Measurements from ENCODE around the gene NAB2. TPM values are rescaled to one million over a fixed set of nuclear protein-coding genes. Genes with fewer than 3 reads are reported as not detected.

NAB2 gene
- total RNA-seq, 1 donor from 2014 or later = 22.1 TPM

DNA sequence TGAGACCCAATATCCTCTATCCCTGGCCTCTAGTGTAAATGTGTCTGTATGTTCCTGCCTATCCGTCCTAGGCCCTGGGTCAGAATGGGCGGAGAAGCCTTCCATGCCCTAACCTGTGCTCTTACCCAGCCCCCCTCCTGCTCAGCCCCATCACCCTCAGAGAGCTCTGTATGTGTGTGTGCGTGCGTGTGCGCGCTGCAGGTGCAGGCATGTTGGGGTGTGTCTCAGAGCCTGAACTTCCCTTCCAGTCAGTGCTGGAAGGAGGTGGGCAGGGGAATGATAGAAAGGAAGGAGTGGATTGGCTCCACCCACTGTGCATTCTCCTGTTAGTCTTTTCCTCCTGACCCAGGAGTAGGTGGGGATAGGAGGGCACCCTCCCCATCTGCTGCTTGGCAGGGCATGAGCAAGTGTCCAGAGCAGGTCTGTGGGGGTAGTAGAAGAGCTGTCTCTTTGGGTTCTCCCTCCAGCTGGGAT lies 7.2 kb downstream of the NAB2 start:
- no peaks in the 10 kb centered on the region for H3K27me3 Mint-ChIP-seq
- no peak for ATAC-seq (ENCODE audit: low read depth)
- no peak overlapping the region for H3K4me3 Mint-ChIP-seq
- no peak for DNase-seq
- POLR2A ChIA-PET = interaction anchor here (0.8 to 17.0 kb wide), 4 partner anchors 2 to 32 kb away, joined by 3 to 692 read pairs (median 514); partner anchors contain the start of genes LRP1, NAB2, NEMP1 and STAT6
- TF ChIP-seq, protein P1, sequence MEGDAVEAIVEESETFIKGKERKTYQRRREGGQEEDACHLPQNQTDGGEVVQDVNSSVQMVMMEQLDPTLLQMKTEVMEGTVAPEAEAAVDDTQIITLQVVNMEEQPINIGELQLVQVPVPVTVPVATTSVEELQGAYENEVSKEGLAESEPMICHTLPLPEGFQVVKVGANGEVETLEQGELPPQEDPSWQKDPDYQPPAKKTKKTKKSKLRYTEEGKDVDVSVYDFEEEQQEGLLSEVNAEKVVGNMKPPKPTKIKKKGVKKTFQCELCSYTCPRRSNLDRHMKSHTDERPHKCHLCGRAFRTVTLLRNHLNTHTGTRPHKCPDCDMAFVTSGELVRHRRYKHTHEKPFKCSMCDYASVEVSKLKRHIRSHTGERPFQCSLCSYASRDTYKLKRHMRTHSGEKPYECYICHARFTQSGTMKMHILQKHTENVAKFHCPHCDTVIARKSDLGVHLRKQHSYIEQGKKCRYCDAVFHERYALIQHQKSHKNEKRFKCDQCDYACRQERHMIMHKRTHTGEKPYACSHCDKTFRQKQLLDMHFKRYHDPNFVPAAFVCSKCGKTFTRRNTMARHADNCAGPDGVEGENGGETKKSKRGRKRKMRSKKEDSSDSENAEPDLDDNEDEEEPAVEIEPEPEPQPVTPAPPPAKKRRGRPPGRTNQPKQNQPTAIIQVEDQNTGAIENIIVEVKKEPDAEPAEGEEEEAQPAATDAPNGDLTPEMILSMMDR (IDR thresholded peaks at IDR 0.05) = no peak
- peaks cover 83% of the 10 kb centered on the region for H3K36me3 Mint-ChIP-seq (ENCODE audit: low read depth)
- intact Hi-C loops (cut with micrococcal nuclease) = no loop called here
- peaks cover 56% of the 10 kb centered on the region for H3K4me1 Mint-ChIP-seq
- no peaks in the 10 kb centered on the region for H3K9me3 Mint-ChIP-seq
- CTCF ChIA-PET = interaction anchor here (4.4 to 10.6 kb wide), 2 partner anchors 16 to 26 kb away, joined by 45 to 102 read pairs; partner anchors contain the start of gene STAT6
- peak overlapping the region; percentile 77 for H3K27ac Mint-ChIP-seq

DNA sequence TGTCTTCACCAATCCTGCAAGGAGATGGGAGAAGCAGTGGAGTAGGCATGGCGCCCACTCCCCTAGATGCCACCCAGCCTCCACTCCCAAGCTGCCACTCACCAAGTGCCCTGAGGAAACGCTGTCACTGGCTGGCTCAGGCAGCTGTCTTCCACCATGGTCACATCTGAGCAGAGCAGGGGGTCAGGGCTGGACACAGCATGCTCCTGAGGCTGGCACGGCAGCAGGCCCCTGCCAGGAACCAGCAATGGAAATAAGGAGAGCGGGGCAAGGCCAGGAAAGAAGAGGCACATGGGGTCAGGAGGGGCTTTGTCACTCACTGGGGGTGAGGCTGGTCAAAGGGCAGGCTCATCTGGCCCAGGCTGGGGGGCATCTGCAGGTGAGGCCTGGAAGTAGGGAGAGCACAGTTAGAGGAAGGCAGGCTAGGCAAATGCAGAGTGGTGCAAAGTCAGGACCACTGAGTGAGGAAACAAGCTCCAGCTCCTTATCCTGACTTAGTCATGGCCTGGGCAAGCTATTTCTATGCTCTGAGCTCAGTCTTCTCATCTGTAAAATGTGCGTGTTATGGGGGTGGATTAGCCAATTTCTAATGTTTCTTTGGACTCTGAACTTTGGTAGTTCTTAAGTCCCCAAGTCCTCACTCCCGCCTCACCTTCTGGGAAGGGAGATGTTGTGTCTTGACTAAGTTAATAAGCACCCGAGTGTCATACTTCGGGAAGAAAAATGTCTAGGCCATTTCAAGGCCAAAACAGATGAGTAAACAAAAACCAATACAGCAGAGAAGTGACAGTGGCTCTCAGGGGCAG lies 8.0 kb downstream of the NAB2 start:
- intact Hi-C loops (cut with micrococcal nuclease) = no loop called here
- Mint-ChIP-seq H3K4me1 (peaks cover 54% of the 10 kb centered on the region), H3K4me3 (no peak overlapping the region), H3K27ac (peak overlapping the region; percentile 63), H3K9me3 (no peaks in the 10 kb centered on the region), H3K36me3 (ENCODE audit: low read depth) (peaks cover 86% of the 10 kb centered on the region), H3K27me3 (no peaks in the 10 kb centered on the region)
- POLR2A ChIA-PET = interaction anchor here (0.8 to 17.0 kb wide), 4 partner anchors 3 to 31 kb away, joined by 3 to 692 read pairs (median 514); partner anchors contain the start of genes LRP1, NAB2, NEMP1 and STAT6
- TF ChIP-seq, protein P1 (IDR thresholded peaks at IDR 0.05) = no peak
- ATAC-seq (ENCODE audit: low read depth) (no peak), DNase-seq (no peak)
- CTCF ChIA-PET = interaction anchor here (1.0 to 10.6 kb wide), 3 partner anchors 10 to 28 kb away, joined by 3 to 102 read pairs (median 18); no protein-coding TSS in a partner anchor

DNA sequence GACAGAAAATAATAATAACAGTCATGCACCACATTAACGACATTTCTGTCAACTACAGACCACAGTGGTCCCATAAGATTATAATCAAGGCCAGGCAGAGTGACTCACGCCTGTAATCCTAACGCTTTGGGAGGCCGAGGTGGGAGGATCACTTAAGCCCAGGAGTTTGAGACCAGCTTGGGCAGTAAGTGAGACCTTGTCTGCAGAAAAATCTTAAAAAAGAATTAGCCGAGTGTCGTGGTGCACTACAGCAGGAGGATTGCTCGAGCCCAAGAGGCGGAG lies 8.6 kb downstream of the NAB2 start:
- H3K9me3 Mint-ChIP-seq = no peaks in the 10 kb centered on the region
- no peak for ATAC-seq (ENCODE audit: low read depth)
- CTCF ChIA-PET = interaction anchor here (1.0 to 3.0 kb wide), 4 partner anchors 10 to 35 kb away, joined by 3 to 18 read pairs (median 6); partner anchors contain the start of gene STAT6
- TF ChIP-seq, protein P1 (IDR thresholded peaks at IDR 0.05) = no peak
- peaks cover 57% of the 10 kb centered on the region for H3K4me1 Mint-ChIP-seq
- intact Hi-C loops (cut with micrococcal nuclease) = no loop called here
- POLR2A ChIA-PET = interaction anchor here (0.6 to 17.0 kb wide), 4 partner anchors 3 to 190 kb away, joined by 3 to 692 read pairs (median 514); partner anchors contain the start of genes NAB2, NEMP1 and STAT6
- peak overlapping the region; percentile 7 for H3K27ac Mint-ChIP-seq
- no peaks in the 10 kb centered on the region for H3K27me3 Mint-ChIP-seq
- DNase-seq = no peak
- H3K36me3 Mint-ChIP-seq (ENCODE audit: low read depth) = peaks cover 86% of the 10 kb centered on the region
- no peak overlapping the region for H3K4me3 Mint-ChIP-seq

DNA sequence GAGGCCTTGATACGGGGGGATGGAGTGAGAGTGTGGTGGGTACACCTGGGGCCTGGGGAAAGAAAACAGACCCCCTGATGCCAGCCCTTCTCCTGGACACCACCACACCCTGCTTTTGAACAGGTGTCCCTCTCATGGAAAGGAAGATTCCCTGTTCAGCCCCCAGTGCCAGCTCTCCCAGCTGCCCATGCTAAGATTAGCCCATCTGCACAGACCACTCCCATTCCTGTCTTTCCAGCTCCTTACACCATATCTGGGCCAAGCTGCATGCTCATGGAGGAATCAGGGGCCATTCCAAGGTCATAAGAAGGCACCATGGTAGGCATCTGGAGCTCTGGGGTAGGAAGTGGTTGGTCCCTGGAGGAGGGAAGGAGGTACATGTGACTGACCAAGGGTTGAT lies 9.6 kb downstream of the NAB2 start:
- CTCF ChIA-PET = interaction anchor here (1.1 to 3.0 kb wide), 3 partner anchors 13 to 36 kb away, joined by 3 to 18 read pairs (median 10); partner anchors contain the start of gene STAT6

More for the DNA sequence above, 9.6 kb downstream of the NAB2 start:
- Mint-ChIP-seq H3K4me1 (peaks cover 47% of the 10 kb centered on the region), H3K36me3 (ENCODE audit: low read depth) (peaks cover 88% of the 10 kb centered on the region), H3K9me3 (no peaks in the 10 kb centered on the region), H3K4me3 (no peak overlapping the region), H3K27me3 (no peaks in the 10 kb centered on the region), H3K27ac (no peak overlapping the region)
- DNase-seq = no peak
- TF ChIP-seq, protein P1 (IDR thresholded peaks at IDR 0.05) = no peak
- POLR2A ChIA-PET = interaction anchor here (16.5 to 17.0 kb wide), 3 partner anchors 4 to 24 kb away, joined by 337 to 692 read pairs (median 692); partner anchors contain the start of genes NAB2, NEMP1 and STAT6
- intact Hi-C loops (cut with micrococcal nuclease) = no loop called here
- no peak for ATAC-seq (ENCODE audit: low read depth)

All from activated B cell treated with CpG ODN at 0.5 μM for 24 hours (primary cell).